Activated CD8-positive, alpha-beta memory T cell treated with anti-CD3 and anti-CD28 coated beads, Interleukin-2, amount 50 U/mL, for 48 hours (primary cell): ENCODE data around the gene INPP4A.

Source experiments
- DNase-seq: peaks from one replicate; pipeline ENCODE4 v3.0.0-alpha.2; 2020

The INPP4A gene

GRCh38 chr2:98500561-98500960 is 55.9 kb downstream of the INPP4A start:
- DNase-seq, result no peak

- no peak for DNase-seq
These were observed 56.6 kb downstream of the INPP4A start for GRCh38 chr2:98501223-98501622.

GRCh38 chr2:98501876-98502275 is 57.2 kb downstream of the INPP4A start:
- DNase-seq, result no peak

- no peak for DNase-seq
These were observed 58.1 kb downstream of the INPP4A start for GRCh38 chr2:98502556-98503335.

GRCh38 chr2:98503481-98504105 is 58.9 kb downstream of the INPP4A start:
- no peak for DNase-seq

- no peak for DNase-seq
These were observed 59.9 kb downstream of the INPP4A start for GRCh38 chr2:98504381-98505109.

GRCh38 chr2:98505311-98505808 is 60.7 kb downstream of the INPP4A start:
- DNase-seq, result no peak

- no peak for DNase-seq
These were observed 61.5 kb downstream of the INPP4A start for GRCh38 chr2:98505971-98506664.

GRCh38 chr2:98506881-98507280 is 62.2 kb downstream of the INPP4A start:
- no peak for DNase-seq

- no peak for DNase-seq
These were observed 62.8 kb downstream of the INPP4A start for GRCh38 chr2:98507461-98507860.

GRCh38 chr2:98507891-98508708 is 63.4 kb downstream of the INPP4A start:
- no peak for DNase-seq

- peak; percentile 79 for DNase-seq
These were observed 64.0 kb downstream of the INPP4A start for GRCh38 chr2:98508709-98509066.

- DNase-seq, result no peak
These were observed 65.1 kb downstream of the INPP4A start for GRCh38 chr2:98509542-98510321.

- DNase-seq, result no peak
These were observed 65.6 kb downstream of the INPP4A start for GRCh38 chr2:98510322-98510662.

- no peak for DNase-seq
These were observed 67.3 kb downstream of the INPP4A start for GRCh38 chr2:98511981-98512380.

- DNase-seq, result no peak
These were observed 68.0 kb downstream of the INPP4A start for GRCh38 chr2:98512699-98513098.

- DNase-seq, result no peak
These were observed 69.5 kb downstream of the INPP4A start for GRCh38 chr2:98514096-98514639.

- DNase-seq, result no peak
These were observed 70.2 kb downstream of the INPP4A start for GRCh38 chr2:98514879-98515249.

GRCh38 chr2:98515250-98515991 is 70.8 kb downstream of the INPP4A start:
- no peak for DNase-seq

- DNase-seq, result no peak
These were observed 71.9 kb downstream of the INPP4A start for GRCh38 chr2:98516571-98516970.

GRCh38 chr2:98517636-98518035 is 73.0 kb downstream of the INPP4A start:
- DNase-seq, result no peak
